SK-N-SH treated with all-trans-retinoic acid at 6 μM for 48 hours (cell line): ENCODE measurements around the gene MRPS34.

Source experiments
- ARNTL ChIP-seq: fragments of 450-650 bp; formaldehyde crosslinking; IDR thresholded peaks from 2 replicates; pipeline ENCODE4 v1.5.0; 2020; ENCODE audit warnings: low read depth, mild to moderate bottlenecking, moderate library complexity, borderline replicate concordance
- ESRRG ChIP-seq: fragments of 250-450 bp; sonication (Bioruptor Pico); IDR thresholded peaks from 2 replicates; pipeline ENCODE4 v1.6.1; 2021; ENCODE audit warnings: mild to moderate bottlenecking
- SNAI2 ChIP-seq: fragments of 250-450 bp; sonication (Bioruptor Pico); IDR thresholded peaks from 2 replicates; pipeline ENCODE4 v1.5.0; 2020; ENCODE audit warnings: mild to moderate bottlenecking, moderate library complexity
- TOX ChIP-seq: fragments of 250-450 bp; sonication (Bioruptor Pico); IDR thresholded peaks from 2 replicates; pipeline ENCODE4 v1.8.0; 2021; ENCODE audit warnings: mild to moderate bottlenecking, moderate library complexity, borderline replicate concordance
- ZFP3 ChIP-seq: fragments of 250-450 bp; sonication (Bioruptor Pico); IDR thresholded peaks from 2 replicates; pipeline ENCODE4 v1.5.0; 2020; ENCODE audit warnings: mild to moderate bottlenecking, moderate library complexity
- ZFP30 ChIP-seq: fragments of 450-650 bp; formaldehyde crosslinking; IDR thresholded peaks from 2 replicates; pipeline ENCODE4 v1.5.0; 2022; ENCODE audit warnings: mild to moderate bottlenecking, moderate library complexity
- ZNF565 ChIP-seq: fragments of 450-650 bp; formaldehyde crosslinking; conservative IDR thresholded peaks from 2 replicates; pipeline ENCODE4 v1.5.0; 2020; ENCODE audit warnings: low read depth, mild to moderate bottlenecking, moderate library complexity
- ZNF70 ChIP-seq: fragments of 450-650 bp; formaldehyde crosslinking; IDR thresholded peaks from 2 replicates; pipeline ENCODE4 v1.5.0; 2020; ENCODE audit warnings: mild to moderate bottlenecking, moderate library complexity
- TF ChIP-seq, protein P1 (sequence below): fragments of 250-450 bp; sonication (Bioruptor Pico); IDR thresholded peaks from 2 replicates; pipeline ENCODE4 v1.8.0; 2020; ENCODE audit warnings: mild to moderate bottlenecking, moderate library complexity, borderline replicate concordance
- TF ChIP-seq, protein P2 (sequence below): fragments of 250-450 bp; sonication (Bioruptor Pico); IDR thresholded peaks from 2 replicates; pipeline ENCODE4 v1.5.1; 2021; ENCODE audit warnings: mild to moderate bottlenecking, moderate library complexity

DNA sequence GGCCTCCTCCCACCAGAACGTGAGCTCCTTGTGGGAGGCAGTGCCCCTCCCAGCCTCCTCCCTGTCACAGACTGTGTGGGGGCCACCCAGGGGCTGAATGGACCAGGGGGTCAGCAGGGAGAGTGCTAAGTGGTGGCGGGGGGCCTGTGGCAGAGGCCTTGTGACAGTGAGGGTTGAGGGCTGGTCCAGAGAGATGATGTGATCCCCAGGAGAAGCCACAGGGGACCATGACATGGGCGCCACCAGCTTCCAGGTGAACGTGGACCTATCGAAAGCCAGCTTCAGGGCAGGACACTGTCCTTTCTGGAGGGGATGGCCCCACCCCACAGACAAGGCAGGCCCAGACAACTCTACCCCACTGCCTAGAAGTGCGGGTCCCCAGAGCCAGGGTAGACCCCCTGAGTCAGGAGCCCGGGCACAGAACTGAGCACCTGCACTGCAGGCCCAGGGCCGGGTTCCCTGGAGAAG lies 6.3 kb upstream of the MRPS34 start:
- TF ChIP-seq ESRRG (CRISPR knock-in tag) (no peak), ZFP3 (no peak), SNAI2 (CRISPR knock-in tag) (no peak), ZNF565 (CRISPR knock-in tag) (no peak), ZNF70 (CRISPR knock-in tag) (no peak), ZFP30 (CRISPR knock-in tag) (no peak), TOX (CRISPR knock-in tag) (no peak), ARNTL (CRISPR knock-in tag) (no peak)
- TF ChIP-seq, protein P1, sequence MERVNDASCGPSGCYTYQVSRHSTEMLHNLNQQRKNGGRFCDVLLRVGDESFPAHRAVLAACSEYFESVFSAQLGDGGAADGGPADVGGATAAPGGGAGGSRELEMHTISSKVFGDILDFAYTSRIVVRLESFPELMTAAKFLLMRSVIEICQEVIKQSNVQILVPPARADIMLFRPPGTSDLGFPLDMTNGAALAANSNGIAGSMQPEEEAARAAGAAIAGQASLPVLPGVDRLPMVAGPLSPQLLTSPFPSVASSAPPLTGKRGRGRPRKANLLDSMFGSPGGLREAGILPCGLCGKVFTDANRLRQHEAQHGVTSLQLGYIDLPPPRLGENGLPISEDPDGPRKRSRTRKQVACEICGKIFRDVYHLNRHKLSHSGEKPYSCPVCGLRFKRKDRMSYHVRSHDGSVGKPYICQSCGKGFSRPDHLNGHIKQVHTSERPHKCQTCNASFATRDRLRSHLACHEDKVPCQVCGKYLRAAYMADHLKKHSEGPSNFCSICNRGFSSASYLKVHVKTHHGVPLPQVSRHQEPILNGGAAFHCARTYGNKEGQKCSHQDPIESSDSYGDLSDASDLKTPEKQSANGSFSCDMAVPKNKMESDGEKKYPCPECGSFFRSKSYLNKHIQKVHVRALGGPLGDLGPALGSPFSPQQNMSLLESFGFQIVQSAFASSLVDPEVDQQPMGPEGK (CRISPR knock-in tag) = no peak
- TF ChIP-seq, protein P2, sequence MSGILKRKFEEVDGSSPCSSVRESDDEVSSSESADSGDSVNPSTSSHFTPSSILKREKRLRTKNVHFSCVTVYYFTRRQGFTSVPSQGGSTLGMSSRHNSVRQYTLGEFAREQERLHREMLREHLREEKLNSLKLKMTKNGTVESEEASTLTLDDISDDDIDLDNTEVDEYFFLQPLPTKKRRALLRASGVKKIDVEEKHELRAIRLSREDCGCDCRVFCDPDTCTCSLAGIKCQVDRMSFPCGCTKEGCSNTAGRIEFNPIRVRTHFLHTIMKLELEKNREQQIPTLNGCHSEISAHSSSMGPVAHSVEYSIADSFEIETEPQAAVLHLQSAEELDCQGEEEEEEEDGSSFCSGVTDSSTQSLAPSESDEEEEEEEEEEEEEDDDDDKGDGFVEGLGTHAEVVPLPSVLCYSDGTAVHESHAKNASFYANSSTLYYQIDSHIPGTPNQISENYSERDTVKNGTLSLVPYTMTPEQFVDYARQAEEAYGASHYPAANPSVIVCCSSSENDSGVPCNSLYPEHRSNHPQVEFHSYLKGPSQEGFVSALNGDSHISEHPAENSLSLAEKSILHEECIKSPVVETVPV (CRISPR knock-in tag) = no peak
